HepG2 (cell line): ENCODE data around the gene ATP8A2. TPM values are rescaled to one million over a fixed set of nuclear protein-coding genes. Genes with fewer than 3 reads are reported as not detected.
A peak's percentile ranks its signal among the peaks of the same experiment; 100 is the strongest.
"Not testable (repeated sequence)": the region's sequence is repeated elsewhere in the genome, so short reads cannot be mapped to it uniquely, and the experiment has no call there.

Experiments
- ATAC-seq: fragments of 200-7000 bp; cut with Tn5 transposase; 3 replicates; pipeline ENCODE4 v1.9.1; 2020; ENCODE audit warnings: mild to moderate bottlenecking, moderate library complexity
- BruUV-seq: library from RNA; stranded (reverse); fragments of 400-500 nt; replicated peaks from 2 replicates; lab custom pipeline; 2021; lab: Mats Ljungman, UMichigan
- CTCF ChIA-PET: fragments of 300-600 bp; formaldehyde crosslinking; extraction: SDS; loops from one replicate; lab custom pipeline; 2021; ENCODE audit warnings: low total read pairs, inconsistent platforms, low intra/inter-chr PET ratio; lab: Yijun Ruan, JAX
- POLR2A ChIA-PET: fragments of 350-600 bp; sonication (Branson Sonifier 250); formaldehyde crosslinking; loops from one replicate; lab custom pipeline; 2020; ENCODE audit warnings: antibody characterized with exemption, inconsistent platforms; lab: Yijun Ruan, JAX
- DNase-seq: peaks from one replicate; pipeline ENCODE4 v3.0.0-alpha.2; 2015; ENCODE audit warnings: low spot score
- FAIRE-seq: peaks from 3 replicates; lab custom pipeline; 2011; peaks lifted over from hg19 to GRCh38; lab: Jason Lieb, UNC
- H2AFZ ChIP-seq: one replicate; pipeline ENCODE4 v1.6.1; 2011; ENCODE audit warnings: low read length, inconsistent platforms
- H3K27ac ChIP-seq: fragments of 300-600 bp; 3 replicates; pipeline ENCODE4 v1.8.0; 2011; ENCODE audit warnings: mixed run types, mild to moderate bottlenecking, mixed read lengths, low read length, inconsistent platforms; ENCODE audit not compliant: insufficient read depth; ENCODE audit errors: extremely low read length
- H3K27me3 ChIP-seq, 2 experiments: fragments of 200-600 bp in 1 of 2; 2 replicates in 1 of 2; 3 replicates in 1 of 2; pipeline versions ENCODE4 v1.6.0 to v1.8.0; 2011; ENCODE audit warnings: low read length in 2 of 2, mild to moderate bottlenecking in 2 of 2, moderate library complexity in 2 of 2, inconsistent platforms in 1 of 2; ENCODE audit not compliant: insufficient read depth in 2 of 2, control insufficient read depth in 1 of 2
- H3K36me3 ChIP-seq, 2 experiments: fragments of 200-600 bp in 1 of 2; replicated peaks in 1 of 2; 2 replicates in 1 of 2; 3 replicates in 1 of 2; pipeline versions ENCODE4 v1.5.1 to v1.8.0; 2011; ENCODE audit warnings: low read length in 2 of 2, inconsistent platforms in 1 of 2; ENCODE audit not compliant: insufficient read depth in 2 of 2, control insufficient read depth in 1 of 2
- H3K4me1 ChIP-seq: 2 replicates; pipeline ENCODE4 v1.5.1; 2012; ENCODE audit warnings: low read length, inconsistent platforms; ENCODE audit not compliant: insufficient read depth
- H3K4me2 ChIP-seq: 2 replicates; pipeline ENCODE4 v1.6.0; 2011; ENCODE audit warnings: low read depth, low read length, inconsistent platforms
- H3K4me3 ChIP-seq, 3 experiments: fragments of 200-600 bp in 1 of 3; sonication (generic), shearing (Covaris generic) in 1 of 3; replicated peaks in 1 of 3; 2 replicates each; pipeline ENCODE4 v1.5.1; 2011 to 2016; ENCODE audit warnings: low read length in 3 of 3, inconsistent platforms in 2 of 3, low read depth in 2 of 3, mild to moderate bottlenecking in 2 of 3, control low read depth in 1 of 3, mixed read lengths in 1 of 3; ENCODE audit not compliant: insufficient read depth in 1 of 3
- H3K79me2 ChIP-seq: one replicate; pipeline ENCODE4 v1.6.1; 2011; ENCODE audit warnings: low read length, inconsistent platforms; ENCODE audit not compliant: insufficient read depth
- H3K9ac ChIP-seq: 2 replicates; pipeline ENCODE4 v1.6.0; 2011; ENCODE audit warnings: mild to moderate bottlenecking, low read depth, low read length, inconsistent platforms; ENCODE audit not compliant: insufficient read depth
- H3K9me3 ChIP-seq: 2 replicates; pipeline ENCODE4 v1.5.1; 2012; ENCODE audit warnings: mild to moderate bottlenecking, low read length
- H4K20me1 ChIP-seq: 2 replicates; pipeline ENCODE4 v1.6.0; 2011; ENCODE audit warnings: inconsistent platforms, mild to moderate bottlenecking, low read length, moderate library complexity; ENCODE audit not compliant: insufficient read depth
- AGO1 ChIP-seq: fragments of 200-400 bp; formaldehyde crosslinking; IDR thresholded peaks from 2 replicates; pipeline ENCODE4 v1.6.1; 2017; ENCODE audit warnings: mild to moderate bottlenecking, low read depth, low read length, moderate library complexity; ENCODE audit not compliant: poor library complexity, severe bottlenecking
- CBX5 ChIP-seq: sonication (generic); formaldehyde crosslinking; IDR thresholded peaks from 2 replicates; pipeline ENCODE4 v1.4.0; 2020; ENCODE audit warnings: missing genetic modification reagents, borderline replicate concordance
- HMGA1 ChIP-seq: sonication (generic); formaldehyde crosslinking; conservative IDR thresholded peaks from 2 replicates; pipeline ENCODE4 v1.4.0; 2020; ENCODE audit warnings: missing genetic modification reagents
- KAT8 ChIP-seq: IDR thresholded peaks from 2 replicates; pipeline ENCODE4 v1.6.1; 2016; ENCODE audit warnings: missing genetic modification reagents, missing compliant biosample characterization
- ZFAT ChIP-seq: sonication (generic); formaldehyde crosslinking; conservative IDR thresholded peaks from 2 replicates; pipeline ENCODE4 v1.8.1; 2023; ENCODE audit warnings: missing genetic modification reagents, inconsistent platforms
- ZNF124 ChIP-seq: sonication (generic); formaldehyde crosslinking; IDR thresholded peaks from 2 replicates; pipeline ENCODE4 v1.4.0; 2020; ENCODE audit warnings: missing genetic modification reagents
- ZNF230 ChIP-seq: sonication (generic); formaldehyde crosslinking; IDR thresholded peaks from 2 replicates; pipeline ENCODE4 v1.4.0; 2020; ENCODE audit warnings: mild to moderate bottlenecking, missing genetic modification reagents
- ZNF496 ChIP-seq: sonication (generic); formaldehyde crosslinking; IDR thresholded peaks from 2 replicates; pipeline ENCODE4 v1.8.1; 2023; ENCODE audit warnings: mild to moderate bottlenecking, moderate library complexity, missing genetic modification reagents; ENCODE audit not compliant: insufficient replicate concordance
- ZNF558 ChIP-seq: sonication (generic); formaldehyde crosslinking; IDR thresholded peaks from 2 replicates; pipeline ENCODE4 v1.9.0; 2022; ENCODE audit warnings: mild to moderate bottlenecking, missing genetic modification reagents, borderline replicate concordance
- ZNF780A ChIP-seq: sonication (generic); formaldehyde crosslinking; IDR thresholded peaks from 2 replicates; pipeline ENCODE4 v1.8.0; 2022; ENCODE audit warnings: mild to moderate bottlenecking, missing genetic modification reagents, moderate library complexity
- ZSCAN5A ChIP-seq: sonication (generic); formaldehyde crosslinking; IDR thresholded peaks from 2 replicates; pipeline ENCODE4 v1.8.0; 2022; ENCODE audit warnings: mild to moderate bottlenecking, missing genetic modification reagents, borderline replicate concordance
- WGBS: methylation state at CpG from one replicate; pipeline ENCODE4 v1.1.6; 2017; ENCODE audit warnings: low lambda C conversion rate; 5-methylcytosine and 5-hydroxymethylcytosine counted together
- in situ Hi-C: cut with HindIII; loops from 2 replicates; pipeline ENCODE4 v1.10.0; 2017; ENCODE audit warnings: low pct_unique_long_range_greater_than_20kb; ENCODE audit not compliant: extremely low pct_ligation_motif_present
- intact Hi-C: fragments of 100-400 bp; cut with micrococcal nuclease; formaldehyde crosslinking; loops from one replicate; pipeline ENCODE4 v1.10.0; 2022; ENCODE audit not compliant: unreplicated experiment
- polyA plus RNA-seq, 8 experiments: library from polyadenylated mRNA; depleted of rRNA in 3 of 8; stranded (reverse) in 7 of 8; unstranded in 1 of 8; fragments of >200 nt; fragmentation: Illumina TruSeq in 4 of 8; extraction: Trizol in 4 of 8; gene quantifications; 2 replicates each; pipeline versions ENCODE4 v1.2.1 to v1.2.3, GENCODE V29; 2011 to 2016; ENCODE audit warnings: low read depth in 4 of 8, missing spikeins in 1 of 8, mixed read lengths in 1 of 8; ENCODE audit not compliant: insufficient read depth in 1 of 8
- total RNA-seq, 5 experiments: library from RNA; depleted of rRNA; stranded (reverse); fragments of >200 nt; fragmentation: Illumina TruSeq; extraction: Trizol; gene quantifications; 2 replicates each; pipeline ENCODE4 v1.2.3, GENCODE V29; 2016; ENCODE audit warnings: low read depth in 1 of 5

Gene ATP8A2
- total and polyA plus RNA-seq, 2 of the 13 experiments (the other 11 are each of a cell fraction or from before 2014, with no cell fraction given): 0.09 TPM; not detected in 1

DNA sequence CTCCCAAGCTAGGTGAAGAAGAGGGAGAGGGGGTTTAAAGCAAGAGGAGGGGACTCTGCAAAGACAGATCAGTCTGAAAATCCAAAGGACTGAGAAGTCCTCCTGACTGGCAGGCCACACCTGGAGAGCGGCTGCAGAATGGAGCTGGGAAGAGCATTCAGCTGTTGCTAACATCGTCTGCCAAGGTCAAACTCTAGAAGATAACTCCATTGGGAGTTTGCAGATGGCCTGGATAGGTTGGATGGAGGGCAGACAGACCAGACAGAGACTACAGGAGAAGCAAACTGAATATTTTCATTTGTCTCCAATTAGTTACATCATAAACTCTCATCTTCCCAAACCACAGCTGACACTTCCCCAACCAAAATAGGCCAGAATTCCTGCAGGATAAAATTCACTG is 699.9 kb downstream of the ATP8A2 start:
- no peaks in the 10 kb centered on the region for H3K9me3 ChIP-seq
- H3K27ac ChIP-seq: no peak overlapping the region
- no peak overlapping the region for H2AFZ ChIP-seq
- H3K4me2 ChIP-seq: no peak overlapping the region
- no peaks in the 10 kb centered on the region for H3K36me3 ChIP-seq
- in situ Hi-C loops: no loop called here
- CTCF ChIA-PET: interaction anchor here (1.5 to 1.6 kb wide), 2 partner anchors 497 to 562 kb away, joined by 3 to 9 read pairs; no protein-coding TSS in a partner anchor
- H3K4me3 ChIP-seq: no peak overlapping the region
- H4K20me1 ChIP-seq: no peaks in the 10 kb centered on the region
- BruUV-seq: no TSS peak
- POLR2A ChIA-PET: no interaction called here
- FAIRE-seq: no peak
- intact Hi-C loops: loop anchor here (1.0 kb wide), 1 partner anchor 497 kb away; no protein-coding TSS in a partner anchor
- H3K27me3 ChIP-seq: peaks cover 0 to 6% of the 10 kb centered on the region in 2 experiments; a peak in 2 of 5 replicates
- WGBS: 8% methylated on average over 2 of the region's 2 CpGs
- no peak for TF ChIP-seq ZNF124 (CRISPR knock-in tag)
- TF ChIP-seq ZNF558 (CRISPR knock-in tag): no peak
- TF ChIP-seq ZFAT (CRISPR knock-in tag): no peak
- TF ChIP-seq ZNF496: no peak
- no peak for TF ChIP-seq ZNF230 (CRISPR knock-in tag)
- no peak for TF ChIP-seq HMGA1 (CRISPR knock-in tag)
- TF ChIP-seq ZSCAN5A: no peak
- no peak for TF ChIP-seq CBX5 (CRISPR knock-in tag)
- TF ChIP-seq ZNF780A (CRISPR knock-in tag): no peak
- TF ChIP-seq AGO1: no peak
- TF ChIP-seq KAT8 (CRISPR knock-in tag): no peak
- H3K79me2 ChIP-seq: no peaks in the 10 kb centered on the region
- peaks cover 12% of the 10 kb centered on the region for H3K4me1 ChIP-seq
- ATAC-seq: no peak
- H3K9ac ChIP-seq: no peak overlapping the region
- no peak for DNase-seq

- WGBS: 3% methylated on average over 5 of the region's 7 CpGs
- H3K27me3 ChIP-seq, H3K4me2 ChIP-seq, H3K9me3 ChIP-seq, H3K27ac ChIP-seq, in situ Hi-C loops, BruUV-seq, H3K9ac ChIP-seq, H3K4me3 ChIP-seq, H4K20me1 ChIP-seq, H2AFZ ChIP-seq, POLR2A ChIA-PET, H3K79me2 ChIP-seq, H3K36me3 ChIP-seq, DNase-seq: not testable (repeated sequence)
- intact Hi-C loops: loop anchor here (1.0 kb wide), 1 partner anchor 498 kb away; no protein-coding TSS in a partner anchor
- peaks cover 12% of the 10 kb centered on the region for H3K4me1 ChIP-seq
- peak; percentile 99 for FAIRE-seq
- peak; percentile 86 for ATAC-seq
- CTCF ChIA-PET: interaction anchor here (1.5 to 1.6 kb wide), 2 partner anchors 498 to 563 kb away, joined by 3 to 9 read pairs; no protein-coding TSS in a partner anchor
Observed at GRCh38 chr13:26072335-26072734, 700.6 kb downstream of the ATP8A2 start.
